ENCODE results near the gene ADAMTS12.

DNA sequence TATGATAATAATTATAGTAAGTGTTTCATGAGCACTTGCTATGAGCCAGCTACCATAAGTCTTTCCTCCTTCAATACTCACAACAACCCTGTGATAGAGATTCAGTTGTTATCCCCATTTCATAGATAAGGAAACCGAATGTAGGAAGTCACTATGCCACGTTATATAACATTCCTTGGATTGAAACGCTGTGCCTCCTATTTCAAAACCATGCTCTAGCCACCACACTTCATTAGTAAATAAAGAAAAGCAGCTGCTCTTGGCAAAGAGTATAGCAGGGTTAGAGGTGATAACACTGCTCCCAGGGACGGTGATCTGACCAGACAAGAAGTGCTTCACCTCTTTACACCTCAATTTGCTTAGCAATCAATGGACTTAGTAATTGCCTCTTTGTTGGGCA is 5.5 kb downstream of the ADAMTS12 start:
- TF ChIP-seq HNF4A (conservative IDR thresholded peaks at IDR 0.05) = no peak
- TF ChIP-seq GABPA (IDR thresholded peaks at IDR 0.05 in 1 of 2, conservative IDR thresholded peaks at IDR 0.05 in 1 of 2) = no peak
- TF ChIP-seq, protein P1, sequence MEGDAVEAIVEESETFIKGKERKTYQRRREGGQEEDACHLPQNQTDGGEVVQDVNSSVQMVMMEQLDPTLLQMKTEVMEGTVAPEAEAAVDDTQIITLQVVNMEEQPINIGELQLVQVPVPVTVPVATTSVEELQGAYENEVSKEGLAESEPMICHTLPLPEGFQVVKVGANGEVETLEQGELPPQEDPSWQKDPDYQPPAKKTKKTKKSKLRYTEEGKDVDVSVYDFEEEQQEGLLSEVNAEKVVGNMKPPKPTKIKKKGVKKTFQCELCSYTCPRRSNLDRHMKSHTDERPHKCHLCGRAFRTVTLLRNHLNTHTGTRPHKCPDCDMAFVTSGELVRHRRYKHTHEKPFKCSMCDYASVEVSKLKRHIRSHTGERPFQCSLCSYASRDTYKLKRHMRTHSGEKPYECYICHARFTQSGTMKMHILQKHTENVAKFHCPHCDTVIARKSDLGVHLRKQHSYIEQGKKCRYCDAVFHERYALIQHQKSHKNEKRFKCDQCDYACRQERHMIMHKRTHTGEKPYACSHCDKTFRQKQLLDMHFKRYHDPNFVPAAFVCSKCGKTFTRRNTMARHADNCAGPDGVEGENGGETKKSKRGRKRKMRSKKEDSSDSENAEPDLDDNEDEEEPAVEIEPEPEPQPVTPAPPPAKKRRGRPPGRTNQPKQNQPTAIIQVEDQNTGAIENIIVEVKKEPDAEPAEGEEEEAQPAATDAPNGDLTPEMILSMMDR (IDR thresholded peaks at IDR 0.05; ENCODE audit: low read depth, low read length, missing input control) = no peak
- TF ChIP-seq, protein P2, sequence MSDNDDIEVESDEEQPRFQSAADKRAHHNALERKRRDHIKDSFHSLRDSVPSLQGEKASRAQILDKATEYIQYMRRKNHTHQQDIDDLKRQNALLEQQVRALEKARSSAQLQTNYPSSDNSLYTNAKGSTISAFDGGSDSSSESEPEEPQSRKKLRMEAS (IDR thresholded peaks at IDR 0.05) = no peak

Data from liver (tissue), 3 donors.